Adrenal gland (tissue), 12 donors: ENCODE results near the gene CPSF4. TPM values are rescaled to one million over a fixed set of nuclear protein-coding genes. Genes with fewer than 3 reads are reported as not detected.

Source experiments
- DNase-seq, 7 donors: peaks; one replicate each; pipeline ENCODE4 v3.0.0-alpha.2; 2019 to 2020
- H3K27ac ChIP-seq, 5 donors: fragments of 200-600 bp; sonication (generic) in 4 of 5; 1 replicate in 3 of 5; 2 replicates in 2 of 5; pipeline versions ENCODE4 v1.5.1 to v1.8.0; 2016 to 2020; ENCODE audit warnings: mild to moderate bottlenecking in 1 of 5
- H3K27me3 ChIP-seq: fragments of 200-600 bp; 2 replicates; pipeline ENCODE4 v1.8.0; 2021
- H3K36me3 ChIP-seq, 2 donors: fragments of 200-600 bp; replicated peaks in 1 of 2; 1 replicate in 1 of 2; 2 replicates in 1 of 2; pipeline versions ENCODE4 v1.5.1 to v1.8.0; 2018 to 2022
- H3K4me1 ChIP-seq, 2 donors: fragments of 200-600 bp; replicated peaks in 1 of 2; 1 replicate in 1 of 2; 2 replicates in 1 of 2; pipeline versions ENCODE4 v1.5.1 to v1.8.0; 2018 to 2021
- H3K4me3 ChIP-seq, 4 donors: fragments of 200-600 bp; sonication (generic) in 3 of 4; one replicate each; pipeline ENCODE4 v1.5.1; 2016 to 2018
- H3K9me3 ChIP-seq, 3 donors: fragments of 200-600 bp; sonication (generic) in 1 of 3; replicated peaks in 1 of 3; 1 replicate in 2 of 3; 2 replicates in 1 of 3; pipeline versions ENCODE4 v1.5.1 to v1.8.0; 2016 to 2021
- CTCF ChIP-seq, 6 experiments: fragments of 450-650 bp in 4 of 6; fragments of 200-600 bp in 2 of 6; sonication (generic) in 1 of 6; IDR thresholded peaks; 1 replicate in 5 of 6; 2 replicates in 1 of 6; pipeline versions ENCODE4 v1.5.1 to v1.8.0; 2016 to 2021; ENCODE audit warnings: antibody characterized with exemption in 6 of 6, mild to moderate bottlenecking in 2 of 6, moderate library complexity in 1 of 6
- POLR2A ChIP-seq, 2 donors: fragments of 450-650 bp; IDR thresholded peaks; one replicate each; pipeline ENCODE4 v1.6.1; 2017; ENCODE audit warnings: antibody characterized with exemption in 2 of 2, mild to moderate bottlenecking in 2 of 2, moderate library complexity in 1 of 2
- WGBS, 4 donors: extraction: QIAGEN DNeasy Blood & Tissue Kit in 2 of 4; methylation state at CpG; one replicate each; pipeline versions ENCODE4 v1.1.5 to v1.1.7; 2013 to 2017; 5-methylcytosine and 5-hydroxymethylcytosine counted together
- intact Hi-C, 2 donors: fragments of 100-400 bp; cut with DNase I; formaldehyde crosslinking; loops; one replicate each; pipeline versions ENCODE4 v1.14.1 to v1.15.0; 2022 to 2023
- polyA plus RNA-seq, 3 donors: library from polyadenylated mRNA; stranded (reverse); fragments of 200-250 nt in 2 of 3; fragments of 350-450 nt in 1 of 3; fragmentation: Illumina TruSeq in 1 of 3; extraction: RNeasy Lipid Tissue Mini Kit (QIAGEN cat#74804) in 1 of 3; gene quantifications; one replicate each; pipeline ENCODE4 v1.2.3, GENCODE V29; 2013 to 2014
- total RNA-seq, 9 donors: library from RNA; depleted of rRNA in 4 of 9; stranded (reverse); fragments of >200 nt in 4 of 9; fragments of 120-200 nt in 1 of 9; fragmentation: NEBNext Ultra II Directional in 1 of 9; extraction: Animal tissue kit (Norgen Biotek cat#: 25700) in 1 of 9; gene quantifications; one replicate each; pipeline versions ENCODE4 v1.1.0 to v1.2.4, GENCODE V29; 2013 to 2023
- donor health status: healthy with polysubstance abuse.
- donor health status: Bipolar disorder and iron deficiency.
- donor health status: DM: yes; HTN: yes; CAD: no.
- donor health status: DM: no; HTN: no; CAD: no.
- donor health status: DM: no; HTN: no; CAD: no.
- donor health status: DM: yes; HTN: yes; CAD: no.

The CPSF4 gene
- total and polyA plus RNA-seq, 12 donors = 16.0 to 40.5 (median 28.0) TPM

- no peak overlapping the region for H3K4me3 ChIP-seq
- H3K9me3 ChIP-seq = no peaks in the 10 kb centered on the region
- no peak overlapping the region for H3K27ac ChIP-seq
- WGBS, 4 donors = 92 to 96% (median 94%) methylated on average over 5 of the region's 5 CpGs
- H3K4me1 ChIP-seq = no peaks in the 10 kb centered on the region
- no peaks in the 10 kb centered on the region for H3K27me3 ChIP-seq
- DNase-seq = no peak
- peaks cover 0 to 81% of the 10 kb centered on the region in 2 donors for H3K36me3 ChIP-seq
- TF ChIP-seq POLR2A (IDR thresholded peaks at IDR 0.05) (no peak), CTCF (IDR thresholded peaks at IDR 0.05) (no peak)
- intact Hi-C loops = no loop called here
Observed at GRCh38 chr7:99449326-99449725, 10.6 kb downstream of the CPSF4 start.

GRCh38 chr7:99451936-99452335 lies 13.2 kb downstream of the CPSF4 start:
- H3K9me3 ChIP-seq = no peaks in the 10 kb centered on the region
- DNase-seq = no peak
- no peak overlapping the region for H3K4me3 ChIP-seq
- no peaks in the 10 kb centered on the region for H3K27me3 ChIP-seq
- H3K36me3 ChIP-seq = peaks cover 0 to 85% of the 10 kb centered on the region in 2 donors
- no peaks in the 10 kb centered on the region for H3K4me1 ChIP-seq
- 86 to 100% (median 88%) methylated on average over 1 to 8 of the region's 8 CpGs for WGBS, 4 donors
- intact Hi-C loops = no loop called here
- H3K27ac ChIP-seq = no peak overlapping the region
- no peak for TF ChIP-seq CTCF (IDR thresholded peaks at IDR 0.05)
- TF ChIP-seq POLR2A (IDR thresholded peaks at IDR 0.05) = no peak

GRCh38 chr7:99452541-99452940 lies 13.8 kb downstream of the CPSF4 start:
- no peak overlapping the region for H3K27ac ChIP-seq
- H3K36me3 ChIP-seq = peaks cover 0 to 88% of the 10 kb centered on the region in 2 donors
- DNase-seq = no peak
- no peak overlapping the region for H3K4me3 ChIP-seq
- TF ChIP-seq POLR2A (IDR thresholded peaks at IDR 0.05) = no peak
- TF ChIP-seq CTCF (IDR thresholded peaks at IDR 0.05) = no peak
- no peaks in the 10 kb centered on the region for H3K9me3 ChIP-seq
- 84 to 93% (median 88%) methylated on average over 3 to 13 of the region's 13 CpGs for WGBS, 4 donors
- no peaks in the 10 kb centered on the region for H3K4me1 ChIP-seq
- H3K27me3 ChIP-seq = no peaks in the 10 kb centered on the region
- intact Hi-C loops = no loop called here

- Histone ChIP-seq H3K4me3 (no peak overlapping the region), H3K4me1 (no peaks in the 10 kb centered on the region), H3K27me3 (no peaks in the 10 kb centered on the region), H3K36me3 (peaks cover 0 to 88% of the 10 kb centered on the region in 2 donors), H3K27ac (no peak overlapping the region), H3K9me3 (no peaks in the 10 kb centered on the region)
- no peak for DNase-seq
- intact Hi-C loops = no loop called here
- WGBS, 4 donors = 80 to 95% (median 86%) methylated on average over 2 to 11 of the region's 11 CpGs
- TF ChIP-seq CTCF (IDR thresholded peaks at IDR 0.05) (no peak), POLR2A (IDR thresholded peaks at IDR 0.05) (no peak)
Observed at GRCh38 chr7:99453105-99453504, 14.4 kb downstream of the CPSF4 start.
